GM23338 (cell line): ENCODE data around the gene LRRC10B. TPM values are rescaled to one million over a fixed set of nuclear protein-coding genes. Genes with fewer than 3 reads are reported as not detected.

Source experiments
- ATAC-seq: fragments of 200-7000 bp; cut with Tn5 transposase; 3 replicates; pipeline ENCODE4 v1.9.1; 2020
- DNase-seq: peaks from one replicate; pipeline ENCODE4 v3.0.0-alpha.2; 2015; ENCODE audit warnings: low spot score
- H2AFZ ChIP-seq: fragments of 200-600 bp; sonication (generic); 2 replicates; pipeline ENCODE4 v1.8.0; 2016; ENCODE audit warnings: antibody characterized with exemption, mild to moderate bottlenecking, moderate library complexity
- H3F3A ChIP-seq: fragments of 200-600 bp; sonication (generic); replicated peaks from 2 replicates; pipeline ENCODE4 v1.8.0; 2017; ENCODE audit warnings: antibody characterized with exemption, mixed run types, low read depth
- H3K27ac ChIP-seq: fragments of 200-600 bp; sonication (generic); 2 replicates; pipeline ENCODE4 v1.6.1; 2016; ENCODE audit warnings: low read depth
- H3K27me3 ChIP-seq: fragments of 200-600 bp; sonication (generic); 2 replicates; pipeline ENCODE4 v1.8.0; 2016; ENCODE audit warnings: mild to moderate bottlenecking, mixed run types, moderate library complexity; ENCODE audit not compliant: insufficient read depth
- H3K36me3 ChIP-seq: fragments of 200-600 bp; sonication (generic); 2 replicates; pipeline ENCODE4 v1.8.0; 2016; ENCODE audit warnings: mild to moderate bottlenecking; ENCODE audit not compliant: insufficient read depth
- H3K4me1 ChIP-seq: fragments of 200-600 bp; sonication (generic); 2 replicates; pipeline ENCODE4 v1.8.0; 2016; ENCODE audit warnings: mild to moderate bottlenecking, moderate library complexity; ENCODE audit not compliant: insufficient read depth
- H3K4me2 ChIP-seq: fragments of 200-600 bp; sonication (generic); 2 replicates; pipeline ENCODE4 v1.7.1; 2017; ENCODE audit warnings: mixed run types
- H3K4me3 ChIP-seq: fragments of 200-600 bp; sonication (generic); 2 replicates; pipeline ENCODE4 v1.6.1; 2016; ENCODE audit warnings: mixed run types
- H3K79me2 ChIP-seq: fragments of 200-600 bp; sonication (generic); replicated peaks from 2 replicates; pipeline ENCODE4 v1.8.0; 2017; ENCODE audit warnings: mild to moderate bottlenecking; ENCODE audit not compliant: insufficient read depth
- H3K9me2 ChIP-seq: fragments of 200-600 bp; sonication (generic); 2 replicates; pipeline ENCODE4 v1.8.0; 2017; ENCODE audit not compliant: insufficient read depth
- H4K20me1 ChIP-seq: fragments of 200-600 bp; sonication (generic); replicated peaks from 2 replicates; pipeline ENCODE4 v1.8.0; 2017; ENCODE audit warnings: mild to moderate bottlenecking; ENCODE audit not compliant: insufficient read depth
- H3K27ac Mint-ChIP-seq: 2 replicates; pipeline ENCODE4 v1.8.0; 2020; ENCODE audit warnings: inconsistent platforms, mild to moderate bottlenecking, moderate library complexity, mixed read lengths
- H3K27me3 Mint-ChIP-seq: 3 replicates; pipeline ENCODE4 v1.8.0; 2022; ENCODE audit warnings: low read depth, mild to moderate bottlenecking, moderate library complexity, mixed read lengths, inconsistent platforms; ENCODE audit not compliant: insufficient read depth, poor library complexity
- H3K36me3 Mint-ChIP-seq: 3 replicates; pipeline ENCODE4 v1.8.0; 2021; ENCODE audit warnings: low read depth, mild to moderate bottlenecking, inconsistent platforms, moderate library complexity, mixed read lengths
- H3K4me1 Mint-ChIP-seq: 3 replicates; pipeline ENCODE4 v1.8.0; 2020; ENCODE audit warnings: mild to moderate bottlenecking, inconsistent platforms, mixed read lengths
- H3K4me3 Mint-ChIP-seq: 3 replicates; pipeline ENCODE4 v1.8.0; 2021; ENCODE audit warnings: moderate library complexity, mild to moderate bottlenecking, inconsistent platforms, mixed read lengths
- H3K9me3 Mint-ChIP-seq: 3 replicates; pipeline ENCODE4 v1.8.0; 2020; ENCODE audit warnings: moderate library complexity, mild to moderate bottlenecking, inconsistent platforms, mixed read lengths
- CREB1 ChIP-seq: fragments of 250-450 bp; sonication (Bioruptor Pico); IDR thresholded peaks from 2 replicates; pipeline ENCODE4 v1.5.0; 2020; ENCODE audit warnings: low read depth, mild to moderate bottlenecking, moderate library complexity
- ETS1 ChIP-seq: IDR thresholded peaks from 2 replicates; pipeline ENCODE4 v1.6.1; 2016; ENCODE audit warnings: antibody characterized with exemption
- EZH2 ChIP-seq: fragments of 200-600 bp; sonication (generic); IDR thresholded peaks from one replicate; pipeline ENCODE4 v1.8.0; 2017; ENCODE audit warnings: antibody characterized with exemption, mild to moderate bottlenecking, low read depth; ENCODE audit not compliant: unreplicated experiment
- EZH2phosphoT487 ChIP-seq: fragments of 200-600 bp; sonication (generic); IDR thresholded peaks from one replicate; pipeline ENCODE4 v1.8.1; 2018; ENCODE audit warnings: antibody characterized with exemption; ENCODE audit not compliant: unreplicated experiment
- JUNB ChIP-seq: IDR thresholded peaks from one replicate; pipeline ENCODE4 v1.6.1; 2016; ENCODE audit warnings: antibody characterized with exemption; ENCODE audit not compliant: unreplicated experiment
- NANOG ChIP-seq: IDR thresholded peaks from 2 replicates; pipeline ENCODE4 v1.6.1; 2016; ENCODE audit warnings: antibody characterized with exemption, borderline replicate concordance
- POLR2AphosphoS5 ChIP-seq: IDR thresholded peaks from 2 replicates; pipeline ENCODE4 v1.6.1; 2016; ENCODE audit warnings: antibody characterized with exemption, low read depth
- STAT1 ChIP-seq: IDR thresholded peaks from one replicate; pipeline ENCODE4 v1.6.1; 2016; ENCODE audit warnings: antibody characterized with exemption; ENCODE audit not compliant: unreplicated experiment
- ZNF114 ChIP-seq: fragments of 250-450 bp; sonication (Bioruptor Pico); IDR thresholded peaks from 2 replicates; pipeline ENCODE4 v1.5.0; 2020; ENCODE audit warnings: mild to moderate bottlenecking, moderate library complexity
- ZNF331 ChIP-seq: fragments of 250-450 bp; sonication (Bioruptor Pico); IDR thresholded peaks from 2 replicates; pipeline ENCODE4 v1.5.0; 2020; ENCODE audit warnings: low read depth, mild to moderate bottlenecking, moderate library complexity
- ZNF462 ChIP-seq: fragments of 250-450 bp; sonication (Bioruptor Pico); IDR thresholded peaks from 2 replicates; pipeline ENCODE4 v1.5.0; 2020; ENCODE audit warnings: mild to moderate bottlenecking, moderate library complexity
- polyA plus RNA-seq: library from polyadenylated mRNA; unstranded; fragments of >200 nt; fragmentation: Nextera tagmentation; extraction: Ambion mirVana; gene quantifications from 2 replicates; pipeline ENCODE4 v1.2.1, GENCODE V29; 2016
- total RNA-seq: library from RNA; depleted of rRNA; stranded (reverse); fragments of >200 nt; shearing (Covaris generic); gene quantifications from 2 replicates; pipeline ENCODE4 v1.2.3, GENCODE V29; 2014
- TF ChIP-seq, protein P1 (sequence below): IDR thresholded peaks from one replicate; pipeline ENCODE4 v1.6.1; 2018; ENCODE audit warnings: antibody characterized with exemption; ENCODE audit not compliant: unreplicated experiment
- TF ChIP-seq, protein P2 (sequence below), 2 experiments: fragments of 200-600 bp in 1 of 2; sonication (generic) in 1 of 2; conservative IDR thresholded peaks; 2 replicates each; pipeline versions ENCODE4 v1.5.1 to v1.6.1; 2016 to 2017; ENCODE audit warnings: antibody characterized with exemption in 2 of 2, low read depth in 2 of 2, mild to moderate bottlenecking in 2 of 2, moderate library complexity in 1 of 2

LRRC10B gene
- total and polyA plus RNA-seq, 2 experiments from 2014 or later, result 0.47 to 1.6 TPM

- Histone ChIP-seq H2AFZ (no peak overlapping the region), H3K4me2 (no peak overlapping the region), H3K27me3 (peaks cover 8% of the 10 kb centered on the region; the same call in 1 of the 2 replicates), H3K36me3 (no peaks in the 10 kb centered on the region; the same call in 1 of the 2 replicates), H3K4me1 (peaks cover 22% of the 10 kb centered on the region; the same call in 1 of the 2 replicates), H3K27ac (no peak overlapping the region), H4K20me1 (no peaks in the 10 kb centered on the region), H3F3A (peaks cover 10% of the 10 kb centered on the region; the same call in 1 of the 2 replicates), H3K79me2 (no peaks in the 10 kb centered on the region), H3K4me3 (no peak overlapping the region), H3K9me2 (no peaks in the 10 kb centered on the region)
- H3K36me3 Mint-ChIP-seq, result no peaks in the 10 kb centered on the region
- no peak for ATAC-seq
- no peaks in the 10 kb centered on the region for H3K9me3 Mint-ChIP-seq
- H3K4me1 Mint-ChIP-seq, result peaks cover 28% of the 10 kb centered on the region
- H3K4me3 Mint-ChIP-seq, result no peak overlapping the region
- H3K27me3 Mint-ChIP-seq, result peaks cover 10% of the 10 kb centered on the region
- H3K27ac Mint-ChIP-seq, result no peak overlapping the region
- no peak for DNase-seq
- TF ChIP-seq CREB1 (CRISPR knock-in tag) (no peak), ZNF331 (CRISPR knock-in tag) (no peak), JUNB (no peak), ZNF462 (no peak), NANOG (no peak), ETS1 (no peak), POLR2AphosphoS5 (no peak), EZH2phosphoT487 (no peak), STAT1 (no peak), EZH2 (no peak), ZNF114 (CRISPR knock-in tag) (no peak)
- TF ChIP-seq, protein P1, sequence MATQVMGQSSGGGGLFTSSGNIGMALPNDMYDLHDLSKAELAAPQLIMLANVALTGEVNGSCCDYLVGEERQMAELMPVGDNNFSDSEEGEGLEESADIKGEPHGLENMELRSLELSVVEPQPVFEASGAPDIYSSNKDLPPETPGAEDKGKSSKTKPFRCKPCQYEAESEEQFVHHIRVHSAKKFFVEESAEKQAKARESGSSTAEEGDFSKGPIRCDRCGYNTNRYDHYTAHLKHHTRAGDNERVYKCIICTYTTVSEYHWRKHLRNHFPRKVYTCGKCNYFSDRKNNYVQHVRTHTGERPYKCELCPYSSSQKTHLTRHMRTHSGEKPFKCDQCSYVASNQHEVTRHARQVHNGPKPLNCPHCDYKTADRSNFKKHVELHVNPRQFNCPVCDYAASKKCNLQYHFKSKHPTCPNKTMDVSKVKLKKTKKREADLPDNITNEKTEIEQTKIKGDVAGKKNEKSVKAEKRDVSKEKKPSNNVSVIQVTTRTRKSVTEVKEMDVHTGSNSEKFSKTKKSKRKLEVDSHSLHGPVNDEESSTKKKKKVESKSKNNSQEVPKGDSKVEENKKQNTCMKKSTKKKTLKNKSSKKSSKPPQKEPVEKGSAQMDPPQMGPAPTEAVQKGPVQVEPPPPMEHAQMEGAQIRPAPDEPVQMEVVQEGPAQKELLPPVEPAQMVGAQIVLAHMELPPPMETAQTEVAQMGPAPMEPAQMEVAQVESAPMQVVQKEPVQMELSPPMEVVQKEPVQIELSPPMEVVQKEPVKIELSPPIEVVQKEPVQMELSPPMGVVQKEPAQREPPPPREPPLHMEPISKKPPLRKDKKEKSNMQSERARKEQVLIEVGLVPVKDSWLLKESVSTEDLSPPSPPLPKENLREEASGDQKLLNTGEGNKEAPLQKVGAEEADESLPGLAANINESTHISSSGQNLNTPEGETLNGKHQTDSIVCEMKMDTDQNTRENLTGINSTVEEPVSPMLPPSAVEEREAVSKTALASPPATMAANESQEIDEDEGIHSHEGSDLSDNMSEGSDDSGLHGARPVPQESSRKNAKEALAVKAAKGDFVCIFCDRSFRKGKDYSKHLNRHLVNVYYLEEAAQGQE, result no peak
- TF ChIP-seq, protein P2, sequence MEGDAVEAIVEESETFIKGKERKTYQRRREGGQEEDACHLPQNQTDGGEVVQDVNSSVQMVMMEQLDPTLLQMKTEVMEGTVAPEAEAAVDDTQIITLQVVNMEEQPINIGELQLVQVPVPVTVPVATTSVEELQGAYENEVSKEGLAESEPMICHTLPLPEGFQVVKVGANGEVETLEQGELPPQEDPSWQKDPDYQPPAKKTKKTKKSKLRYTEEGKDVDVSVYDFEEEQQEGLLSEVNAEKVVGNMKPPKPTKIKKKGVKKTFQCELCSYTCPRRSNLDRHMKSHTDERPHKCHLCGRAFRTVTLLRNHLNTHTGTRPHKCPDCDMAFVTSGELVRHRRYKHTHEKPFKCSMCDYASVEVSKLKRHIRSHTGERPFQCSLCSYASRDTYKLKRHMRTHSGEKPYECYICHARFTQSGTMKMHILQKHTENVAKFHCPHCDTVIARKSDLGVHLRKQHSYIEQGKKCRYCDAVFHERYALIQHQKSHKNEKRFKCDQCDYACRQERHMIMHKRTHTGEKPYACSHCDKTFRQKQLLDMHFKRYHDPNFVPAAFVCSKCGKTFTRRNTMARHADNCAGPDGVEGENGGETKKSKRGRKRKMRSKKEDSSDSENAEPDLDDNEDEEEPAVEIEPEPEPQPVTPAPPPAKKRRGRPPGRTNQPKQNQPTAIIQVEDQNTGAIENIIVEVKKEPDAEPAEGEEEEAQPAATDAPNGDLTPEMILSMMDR (conservative IDR thresholded peaks at IDR 0.05; ENCODE audit: low read depth in 2 of 2), result no peak
Measured at GRCh38 chr11:61497876-61498275, 10.7 kb upstream of the LRRC10B start.
